Endodermal cell (in vitro differentiated cells): ENCODE data around the gene PNPLA8. TPM values are rescaled to one million over a fixed set of nuclear protein-coding genes. Genes with fewer than 3 reads are reported as not detected.

Experiments used
- DNase-seq: peaks from one replicate; pipeline ENCODE4 v3.0.0-alpha.2; 2017
- H3K27ac ChIP-seq: 2 replicates; pipeline ENCODE4 v1.5.1; 2013; ENCODE audit warnings: mild to moderate bottlenecking, low read depth, low read length, moderate library complexity
- H3K27me3 ChIP-seq: 2 replicates; pipeline ENCODE4 v1.6.1; 2013; ENCODE audit warnings: mild to moderate bottlenecking, low read length, moderate library complexity; ENCODE audit not compliant: insufficient read depth, control insufficient read depth, poor library complexity, severe bottlenecking
- H3K36me3 ChIP-seq: 2 replicates; pipeline ENCODE4 v1.7.0; 2013; ENCODE audit warnings: mild to moderate bottlenecking, low read length, moderate library complexity; ENCODE audit not compliant: control insufficient read depth, insufficient read depth
- H3K4me1 ChIP-seq: one replicate; pipeline ENCODE4 v1.7.0; 2013; ENCODE audit warnings: low read length; ENCODE audit not compliant: control insufficient read depth, insufficient read depth
- H3K4me3 ChIP-seq: 2 replicates; pipeline ENCODE4 v1.5.1; 2013; ENCODE audit warnings: mild to moderate bottlenecking, low read length, moderate library complexity
- H3K9ac ChIP-seq: 2 replicates; pipeline ENCODE4 v1.6.1; 2013; ENCODE audit warnings: mild to moderate bottlenecking, low read length, moderate library complexity; ENCODE audit not compliant: poor library complexity, severe bottlenecking; ENCODE audit errors: extremely low read depth
- H3K9me3 ChIP-seq: 2 replicates; pipeline ENCODE4 v1.6.1; 2013; ENCODE audit warnings: mild to moderate bottlenecking, low read length, moderate library complexity; ENCODE audit not compliant: control insufficient read depth
- H3K27ac Mint-ChIP-seq: 2 replicates; pipeline ENCODE4 v1.8.0; 2020; ENCODE audit warnings: mixed read lengths
- H3K27me3 Mint-ChIP-seq: 2 replicates; pipeline ENCODE4 v1.8.0; 2021; ENCODE audit warnings: mild to moderate bottlenecking, mixed read lengths; ENCODE audit not compliant: insufficient read depth
- H3K36me3 Mint-ChIP-seq: 2 replicates; pipeline ENCODE4 v1.8.0; 2020; ENCODE audit warnings: low read depth, mixed read lengths
- H3K4me1 Mint-ChIP-seq: 2 replicates; pipeline ENCODE4 v1.8.0; 2020; ENCODE audit warnings: mixed read lengths
- H3K4me3 Mint-ChIP-seq: 2 replicates; pipeline ENCODE4 v1.8.0; 2020; ENCODE audit warnings: mild to moderate bottlenecking, moderate library complexity, mixed read lengths
- H3K9me3 Mint-ChIP-seq: 2 replicates; pipeline ENCODE4 v1.8.0; 2020; ENCODE audit warnings: mild to moderate bottlenecking, mixed read lengths
- WGBS, 2 experiments: methylation state at CpG; one replicate each; pipeline versions ENCODE4 v1.1.5 to v1.1.7; 2013; ENCODE audit warnings: missing lambda C conversion rate in 2 of 2, mixed read lengths in 1 of 2; ENCODE audit not compliant: insufficient coverage in 1 of 2, insufficient read length in 1 of 2; 5-methylcytosine and 5-hydroxymethylcytosine counted together
- total RNA-seq, 2 donors: library from RNA; stranded (reverse); fragmentation: NEBNext Ultra II Directional in 1 of 2; extraction: Animal tissue kit (Norgen Biotek cat#: 25700) in 1 of 2; gene quantifications; 2 replicates in 1 of 2; 3 replicates in 1 of 2; pipeline ENCODE4 v1.2.1, GENCODE V29; 2021
- TF ChIP-seq, protein P1 (sequence below): fragments of 200-600 bp; sonication (generic); conservative IDR thresholded peaks from 2 replicates; pipeline ENCODE4 v1.5.0; 2021; ENCODE audit warnings: antibody characterized with exemption, mild to moderate bottlenecking

PNPLA8 gene
- total RNA-seq, 2 donors from 2014 or later: 15.9 to 20.1 TPM

GRCh38 chr7:108431099-108431498, 94.8 kb downstream of the PNPLA8 start:
- no peak overlapping the region for H3K9ac ChIP-seq
- Mint-ChIP-seq H3K9me3 (peaks cover 6% of the 10 kb centered on the region), H3K36me3 (no peaks in the 10 kb centered on the region), H3K27me3 (no peaks in the 10 kb centered on the region), H3K27ac (no peak overlapping the region), H3K4me1 (peaks cover 12% of the 10 kb centered on the region), H3K4me3 (no peak overlapping the region)
- DNase-seq: no peak
- H3K36me3 ChIP-seq: no peaks in the 10 kb centered on the region
- H3K4me3 ChIP-seq: no peak overlapping the region
- 78 to 98% methylated on average over 1 of the region's 1 CpG for WGBS, 2 experiments
- H3K9me3 ChIP-seq: peaks cover 8% of the 10 kb centered on the region
- TF ChIP-seq, protein P1, sequence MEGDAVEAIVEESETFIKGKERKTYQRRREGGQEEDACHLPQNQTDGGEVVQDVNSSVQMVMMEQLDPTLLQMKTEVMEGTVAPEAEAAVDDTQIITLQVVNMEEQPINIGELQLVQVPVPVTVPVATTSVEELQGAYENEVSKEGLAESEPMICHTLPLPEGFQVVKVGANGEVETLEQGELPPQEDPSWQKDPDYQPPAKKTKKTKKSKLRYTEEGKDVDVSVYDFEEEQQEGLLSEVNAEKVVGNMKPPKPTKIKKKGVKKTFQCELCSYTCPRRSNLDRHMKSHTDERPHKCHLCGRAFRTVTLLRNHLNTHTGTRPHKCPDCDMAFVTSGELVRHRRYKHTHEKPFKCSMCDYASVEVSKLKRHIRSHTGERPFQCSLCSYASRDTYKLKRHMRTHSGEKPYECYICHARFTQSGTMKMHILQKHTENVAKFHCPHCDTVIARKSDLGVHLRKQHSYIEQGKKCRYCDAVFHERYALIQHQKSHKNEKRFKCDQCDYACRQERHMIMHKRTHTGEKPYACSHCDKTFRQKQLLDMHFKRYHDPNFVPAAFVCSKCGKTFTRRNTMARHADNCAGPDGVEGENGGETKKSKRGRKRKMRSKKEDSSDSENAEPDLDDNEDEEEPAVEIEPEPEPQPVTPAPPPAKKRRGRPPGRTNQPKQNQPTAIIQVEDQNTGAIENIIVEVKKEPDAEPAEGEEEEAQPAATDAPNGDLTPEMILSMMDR: no peak
- peaks cover 10% of the 10 kb centered on the region for H3K4me1 ChIP-seq
- no peaks in the 10 kb centered on the region for H3K27me3 ChIP-seq
- no peak overlapping the region for H3K27ac ChIP-seq

GRCh38 chr7:108430664-108431063, 95.3 kb downstream of the PNPLA8 start:
- H3K4me3 ChIP-seq: no peak overlapping the region
- TF ChIP-seq, protein P1: no peak
- peaks cover 10% of the 10 kb centered on the region for H3K4me1 ChIP-seq
- no peak overlapping the region for H3K27ac ChIP-seq
- H3K27me3 Mint-ChIP-seq: no peaks in the 10 kb centered on the region
- no peaks in the 10 kb centered on the region for H3K36me3 ChIP-seq
- no peak overlapping the region for H3K27ac Mint-ChIP-seq
- no peak overlapping the region for H3K4me3 Mint-ChIP-seq
- no peak for DNase-seq
- H3K9ac ChIP-seq: no peak overlapping the region
- no peaks in the 10 kb centered on the region for H3K27me3 ChIP-seq
- WGBS, 2 experiments: 81% methylated on average over 1 of the region's 1 CpG; no CpG with 5 or more reads in 1 of the 2 experiments
- H3K9me3 Mint-ChIP-seq: peaks cover 6% of the 10 kb centered on the region
- H3K9me3 ChIP-seq: peaks cover 8% of the 10 kb centered on the region
- peaks cover 12% of the 10 kb centered on the region for H3K4me1 Mint-ChIP-seq
- H3K36me3 Mint-ChIP-seq: no peaks in the 10 kb centered on the region

GRCh38 chr7:108427766-108428165, 98.2 kb downstream of the PNPLA8 start:
- no peaks in the 10 kb centered on the region for H3K27me3 Mint-ChIP-seq
- Histone ChIP-seq H3K36me3 (no peaks in the 10 kb centered on the region), H3K4me3 (no peak overlapping the region), H3K27me3 (no peaks in the 10 kb centered on the region), H3K27ac (no peak overlapping the region), H3K9ac (no peak overlapping the region), H3K4me1 (no peaks in the 10 kb centered on the region), H3K9me3 (no peaks in the 10 kb centered on the region)
- no peak overlapping the region for H3K4me3 Mint-ChIP-seq
- no peaks in the 10 kb centered on the region for H3K4me1 Mint-ChIP-seq
- no peaks in the 10 kb centered on the region for H3K36me3 Mint-ChIP-seq
- WGBS, 2 experiments: 75% methylated on average over 1 of the region's 1 CpG; no CpG with 5 or more reads in 1 of the 2 experiments
- H3K27ac Mint-ChIP-seq: no peak overlapping the region
- TF ChIP-seq, protein P1: no peak
- DNase-seq: no peak
- H3K9me3 Mint-ChIP-seq: no peaks in the 10 kb centered on the region
